MM.1S (cell line): ENCODE data around the gene VPS13C.

ENCODE experiments used
- EZH2 ChIP-seq: fragments of 300-600 bp; sonication (generic); optimal IDR thresholded peaks from 2 replicates; pipeline ENCODE3; 2017; ENCODE audit warnings: low read depth, mild to moderate bottlenecking, antibody characterized with exemption, low read length, mixed read lengths
- EZH2phosphoT487 ChIP-seq: fragments of 300-600 bp; sonication (generic); IDR thresholded peaks from 2 replicates; pipeline ENCODE4 v1.6.1; 2018; ENCODE audit warnings: antibody characterized with exemption, low read length
- TF ChIP-seq, protein P1 (sequence below): fragments of 300-600 bp; sonication (generic); IDR thresholded peaks from 2 replicates; pipeline ENCODE4 v1.5.1; 2016; ENCODE audit warnings: antibody characterized with exemption, low read length, mixed read lengths

DNA sequence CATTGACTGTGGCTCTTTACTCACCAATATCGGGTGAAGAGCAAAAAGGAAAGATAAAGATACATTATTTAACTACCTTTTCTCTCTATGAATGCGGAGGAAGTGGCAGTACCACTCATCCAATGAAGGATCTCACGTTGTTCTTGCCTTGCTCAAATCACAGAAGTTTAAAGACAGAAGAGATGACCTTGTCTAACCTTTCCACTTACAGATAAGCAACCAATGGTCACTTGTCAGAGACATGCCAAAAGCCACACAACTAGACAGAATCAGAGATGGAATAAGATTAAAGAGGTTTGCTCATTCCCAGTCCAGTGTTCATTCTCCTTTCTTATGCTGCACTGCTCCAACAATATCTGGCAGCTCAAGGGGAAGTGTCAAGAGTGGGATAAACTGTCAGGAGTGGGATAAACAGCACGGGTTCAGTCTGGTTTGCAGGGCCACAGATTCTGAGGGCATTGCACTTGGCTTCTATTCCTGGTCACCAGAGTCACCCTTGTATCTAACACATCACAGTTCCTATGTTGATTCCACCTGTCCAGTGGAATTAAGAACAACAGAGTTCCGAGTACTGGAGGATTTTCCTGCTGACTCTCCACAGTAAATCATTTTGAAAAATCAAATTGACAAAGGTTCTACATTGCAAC lies 6.7 kb downstream of the VPS13C start:
- TF ChIP-seq, protein P1, sequence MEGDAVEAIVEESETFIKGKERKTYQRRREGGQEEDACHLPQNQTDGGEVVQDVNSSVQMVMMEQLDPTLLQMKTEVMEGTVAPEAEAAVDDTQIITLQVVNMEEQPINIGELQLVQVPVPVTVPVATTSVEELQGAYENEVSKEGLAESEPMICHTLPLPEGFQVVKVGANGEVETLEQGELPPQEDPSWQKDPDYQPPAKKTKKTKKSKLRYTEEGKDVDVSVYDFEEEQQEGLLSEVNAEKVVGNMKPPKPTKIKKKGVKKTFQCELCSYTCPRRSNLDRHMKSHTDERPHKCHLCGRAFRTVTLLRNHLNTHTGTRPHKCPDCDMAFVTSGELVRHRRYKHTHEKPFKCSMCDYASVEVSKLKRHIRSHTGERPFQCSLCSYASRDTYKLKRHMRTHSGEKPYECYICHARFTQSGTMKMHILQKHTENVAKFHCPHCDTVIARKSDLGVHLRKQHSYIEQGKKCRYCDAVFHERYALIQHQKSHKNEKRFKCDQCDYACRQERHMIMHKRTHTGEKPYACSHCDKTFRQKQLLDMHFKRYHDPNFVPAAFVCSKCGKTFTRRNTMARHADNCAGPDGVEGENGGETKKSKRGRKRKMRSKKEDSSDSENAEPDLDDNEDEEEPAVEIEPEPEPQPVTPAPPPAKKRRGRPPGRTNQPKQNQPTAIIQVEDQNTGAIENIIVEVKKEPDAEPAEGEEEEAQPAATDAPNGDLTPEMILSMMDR: no peak
- TF ChIP-seq EZH2: no peak
- no peak for TF ChIP-seq EZH2phosphoT487
